SJSA1 (cell line): ENCODE data around the gene CYP27A1. TPM values are rescaled to one million over a fixed set of nuclear protein-coding genes. Genes with fewer than 3 reads are reported as not detected.

Experiments used
- DNase-seq, 2 experiments: peaks; one replicate each; pipeline ENCODE4 v3.0.0-alpha.2; 2015 to 2020; ENCODE audit warnings: low spot score in 2 of 2, low read depth in 1 of 2
- H3K27ac ChIP-seq: fragments of 250-450 bp; sonication (Bioruptor Pico); 2 replicates; pipeline ENCODE4 v1.5.1; 2020; ENCODE audit warnings: mild to moderate bottlenecking, moderate library complexity
- H3K27me3 ChIP-seq: fragments of 250-450 bp; sonication (Bioruptor Pico); replicated peaks from 2 replicates; pipeline ENCODE4 v1.5.1; 2020; ENCODE audit warnings: mild to moderate bottlenecking, moderate library complexity
- H3K36me3 ChIP-seq: fragments of 250-450 bp; sonication (Bioruptor Pico); 2 replicates; pipeline ENCODE4 v1.5.1; 2020; ENCODE audit warnings: mild to moderate bottlenecking
- H3K4me1 ChIP-seq: fragments of 250-450 bp; sonication (Bioruptor Pico); replicated peaks from 2 replicates; pipeline ENCODE4 v1.6.1; 2021; ENCODE audit warnings: mild to moderate bottlenecking
- H3K4me3 ChIP-seq: fragments of 250-450 bp; sonication (Bioruptor Pico); 2 replicates; pipeline ENCODE4 v1.5.1; 2020; ENCODE audit warnings: mild to moderate bottlenecking
- H3K9me3 ChIP-seq: fragments of 250-450 bp; sonication (Bioruptor Pico); replicated peaks from 2 replicates; pipeline ENCODE4 v1.5.1; 2020; ENCODE audit warnings: mild to moderate bottlenecking
- total RNA-seq: library from RNA; depleted of rRNA; stranded (reverse); fragments of >200 nt; shearing (Covaris generic); gene quantifications from 2 replicates; pipeline ENCODE4 v1.2.3, GENCODE V29; 2014; rRNA removed

The CYP27A1 gene
- total RNA-seq, 1 experiment from 2014 or later: 5.5 TPM

DNA sequence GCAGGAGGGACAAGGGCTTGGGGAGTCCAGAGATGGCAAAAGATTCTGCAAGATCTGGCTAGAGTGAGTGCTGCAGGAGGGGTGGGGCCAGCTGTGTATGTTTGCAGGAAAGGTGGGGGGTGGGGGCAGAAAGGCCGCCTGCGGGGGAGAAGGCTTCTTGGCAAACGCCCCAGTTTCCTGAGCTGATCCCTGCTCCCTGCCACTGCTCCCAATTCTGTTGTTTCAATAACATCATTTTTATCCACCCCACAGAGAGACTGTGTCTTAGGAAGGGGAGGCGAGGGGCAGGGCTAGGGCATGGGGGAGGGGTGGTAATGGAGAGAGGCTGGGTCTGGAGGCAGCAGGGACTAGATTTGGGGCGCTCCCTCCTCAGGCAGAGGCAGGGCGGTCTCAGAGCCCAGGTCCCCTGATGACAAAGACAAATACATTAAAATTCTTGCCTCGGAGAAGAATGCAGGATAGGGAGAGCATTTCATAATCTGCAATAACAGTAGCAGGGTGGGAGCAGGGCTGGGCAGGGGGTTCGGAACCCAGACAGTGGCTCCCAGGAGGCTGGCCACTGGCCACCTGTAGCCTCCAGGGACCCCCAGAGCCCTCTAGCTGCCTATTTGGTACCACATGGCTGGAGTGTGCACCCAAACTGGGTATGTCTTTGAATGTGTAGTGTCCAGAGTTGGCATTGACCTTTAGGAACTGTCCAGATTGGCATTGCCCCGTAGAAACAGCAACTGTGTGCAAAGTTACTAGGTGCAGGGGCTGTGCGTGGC is 75.6 kb downstream of the CYP27A1 start:
- Histone ChIP-seq H3K27me3 (peaks cover 74% of the 10 kb centered on the region), H3K36me3 (no peaks in the 10 kb centered on the region), H3K27ac (no peak overlapping the region), H3K9me3 (no peaks in the 10 kb centered on the region), H3K4me1 (peaks cover 13% of the 10 kb centered on the region), H3K4me3 (no peak overlapping the region)
- no peak for DNase-seq

DNA sequence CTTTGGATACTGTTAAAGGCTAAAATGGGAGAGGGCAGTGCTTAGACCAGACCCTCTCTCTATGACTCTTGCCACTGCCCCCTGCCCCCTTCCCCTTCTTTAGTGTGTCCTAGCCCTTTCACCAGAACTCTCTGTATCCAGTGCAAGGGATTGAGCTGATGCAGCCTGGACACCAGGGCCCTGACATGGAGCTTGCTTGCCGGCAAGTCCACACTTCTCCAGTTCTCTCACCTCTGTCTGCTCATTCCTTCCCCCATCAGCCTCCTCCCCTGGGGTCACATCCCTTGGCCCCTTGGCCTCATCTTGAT is 76.1 kb downstream of the CYP27A1 start:
- H3K4me3 ChIP-seq: no peak overlapping the region
- H3K36me3 ChIP-seq: no peaks in the 10 kb centered on the region
- no peak overlapping the region for H3K27ac ChIP-seq
- H3K27me3 ChIP-seq: peaks cover 71% of the 10 kb centered on the region
- no peaks in the 10 kb centered on the region for H3K9me3 ChIP-seq
- no peak for DNase-seq
- peaks cover 13% of the 10 kb centered on the region for H3K4me1 ChIP-seq

DNA sequence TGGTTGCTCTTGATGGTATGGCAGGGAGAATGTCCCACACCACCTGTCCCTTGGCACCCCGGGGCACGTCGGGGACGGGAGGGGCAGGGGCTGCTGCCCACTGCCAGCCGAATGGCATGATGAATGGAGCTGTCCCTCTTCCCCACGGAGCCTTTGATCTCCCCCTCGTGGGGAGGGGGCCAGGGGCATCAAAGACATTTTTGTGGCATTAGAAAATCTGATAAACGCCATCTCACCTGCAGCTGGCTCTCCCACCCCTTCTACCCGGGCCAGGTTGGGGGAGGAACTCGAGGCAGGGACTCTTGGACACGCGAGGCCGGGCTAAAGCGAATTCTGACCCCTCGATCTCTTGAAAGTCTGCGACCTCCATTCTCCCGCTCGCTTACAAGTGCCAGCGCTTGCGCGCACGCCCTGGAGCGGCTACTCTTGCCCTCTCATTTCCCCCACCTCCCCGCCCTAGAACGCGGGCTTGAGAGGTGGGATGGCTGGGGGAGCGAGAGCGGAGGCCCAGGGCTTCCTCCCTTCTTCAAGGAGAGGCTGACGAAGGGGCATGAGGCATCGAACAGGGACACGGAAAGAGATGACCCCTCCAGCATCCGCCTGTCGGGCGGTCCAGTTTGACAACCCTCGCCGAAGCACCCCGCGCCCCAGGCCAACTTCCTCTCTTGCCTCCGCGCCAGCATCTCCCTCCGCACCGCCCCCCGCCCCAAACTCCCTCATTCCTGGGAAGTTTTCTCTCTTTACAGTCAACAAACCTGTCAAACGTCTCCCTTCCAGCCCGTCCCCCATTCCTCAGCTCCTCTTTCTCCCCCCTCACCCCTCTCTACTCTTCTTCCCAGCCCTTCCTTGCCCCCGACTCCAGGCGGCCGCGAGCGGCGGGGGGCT is 77.0 kb downstream of the CYP27A1 start:
- Histone ChIP-seq H3K4me1 (peaks cover 13% of the 10 kb centered on the region), H3K9me3 (no peaks in the 10 kb centered on the region), H3K27me3 (peaks cover 70% of the 10 kb centered on the region), H3K27ac (no peak overlapping the region), H3K36me3 (no peaks in the 10 kb centered on the region), H3K4me3 (no peak overlapping the region)
- no peak for DNase-seq

DNA sequence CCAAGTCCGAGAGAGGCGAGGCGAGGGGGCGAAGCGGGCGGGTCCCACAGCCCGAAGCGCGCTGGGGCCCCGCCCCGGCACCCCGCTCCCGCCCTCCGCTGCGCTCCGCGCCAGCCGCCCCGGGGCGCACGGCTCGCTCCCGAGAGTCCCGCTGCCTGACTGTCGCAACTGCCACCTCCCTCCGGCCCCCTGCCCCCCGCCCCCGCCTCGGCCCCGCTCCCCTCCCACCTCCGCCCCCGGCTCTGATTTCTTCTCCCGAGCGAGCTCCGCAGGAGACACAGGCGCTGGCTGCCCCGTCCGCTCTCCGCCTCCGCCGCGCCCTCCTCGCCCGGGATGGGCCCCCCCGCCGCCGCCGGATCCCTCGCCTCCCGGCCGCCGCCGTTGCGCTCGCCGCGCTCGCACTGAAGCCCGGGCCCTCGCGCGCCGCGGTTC is 77.6 kb downstream of the CYP27A1 start, which contains the start of gene WNT6:
Gene WNT6 (plus strand): TSS at position 250 of the 432 bp plus-strand sequence. CDS start 233 bp downstream, outside the sequence.
- Histone ChIP-seq H3K4me3 (0 out of 2 replicates have a peak within 1 kb of the TSS, but pooled peaks have one; percentile 8), H3K27ac (no peak within 1 kb of the TSS), H3K36me3 (no peaks in the 10 kb centered on the region), H3K4me1 (peaks cover 13% of the 10 kb centered on the region), H3K27me3 (peaks cover 70% of the 10 kb centered on the region), H3K9me3 (no peaks in the 10 kb centered on the region)
- no peak for DNase-seq

DNA sequence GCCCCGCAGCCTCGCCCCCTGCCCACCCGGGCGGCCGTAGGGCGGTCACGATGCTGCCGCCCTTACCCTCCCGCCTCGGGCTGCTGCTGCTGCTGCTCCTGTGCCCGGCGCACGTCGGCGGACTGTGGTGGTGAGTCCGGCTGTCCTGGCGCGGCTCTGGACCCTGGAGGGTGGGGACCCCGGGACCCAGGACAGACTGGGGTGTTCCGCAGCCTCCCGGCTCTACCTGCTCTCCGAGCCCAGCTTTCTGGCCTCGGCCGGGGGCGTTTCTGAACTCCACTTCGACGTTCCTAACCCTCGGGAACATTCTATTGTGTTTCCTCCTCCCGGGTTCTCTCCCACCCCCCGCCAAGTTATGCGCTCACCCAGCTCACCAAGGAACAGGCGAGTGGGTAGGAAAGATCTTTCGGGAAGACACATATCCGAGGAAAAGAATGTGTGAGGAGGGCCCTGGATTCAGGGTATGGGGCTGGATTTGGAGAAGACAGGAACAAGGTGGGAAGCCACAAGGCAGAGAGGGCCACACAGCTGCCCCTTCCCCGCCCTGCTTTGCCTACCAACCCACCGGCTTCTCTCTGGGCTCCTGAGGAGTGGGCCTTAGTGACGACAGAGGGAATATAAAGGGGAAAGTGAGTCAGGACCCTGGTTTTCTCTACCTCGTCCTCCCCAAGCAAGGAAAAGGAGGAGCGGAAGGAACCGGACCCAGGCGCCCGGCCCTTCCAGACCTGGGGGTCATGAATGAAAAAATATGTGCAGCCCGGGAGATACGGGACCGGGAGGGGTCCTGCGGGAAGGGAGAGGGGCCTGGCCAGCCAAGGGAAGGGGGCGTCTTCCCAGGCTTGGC is 78.3 kb downstream of the CYP27A1 start:
- Histone ChIP-seq H3K36me3 (no peaks in the 10 kb centered on the region), H3K9me3 (no peaks in the 10 kb centered on the region), H3K27me3 (peaks cover 73% of the 10 kb centered on the region), H3K27ac (no peak overlapping the region), H3K4me1 (peaks cover 13% of the 10 kb centered on the region), H3K4me3 (0 out of 2 replicates have a peak overlapping the region, but pooled peaks have one; percentile 8)
- DNase-seq: no peak

DNA sequence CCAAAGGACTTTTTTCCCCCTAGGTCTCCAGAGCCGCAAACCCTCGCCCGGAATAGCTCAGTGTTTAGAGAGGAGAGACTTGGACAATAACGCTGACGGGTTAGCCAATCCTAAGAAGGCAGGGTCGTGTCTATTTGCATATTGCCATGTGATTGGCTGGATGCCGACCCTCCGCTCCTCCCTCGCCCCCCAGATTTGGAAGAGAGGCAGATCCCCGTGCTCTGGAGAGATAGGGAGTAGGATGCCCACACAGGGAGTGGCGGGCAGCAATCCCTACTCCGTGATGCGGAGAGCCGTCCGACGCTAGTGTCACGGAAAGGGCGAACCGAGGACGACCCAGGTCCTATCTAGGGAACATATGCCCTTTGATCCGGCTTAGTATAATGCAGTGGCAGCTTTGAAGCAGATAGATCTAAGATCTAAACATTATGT is 79.0 kb downstream of the CYP27A1 start:
- DNase-seq: peak; percentile 47 to 60
- Histone ChIP-seq H3K27me3 (peaks cover 66% of the 10 kb centered on the region), H3K4me3 (no peak overlapping the region), H3K27ac (no peak overlapping the region), H3K9me3 (no peaks in the 10 kb centered on the region), H3K4me1 (peaks cover 13% of the 10 kb centered on the region), H3K36me3 (no peaks in the 10 kb centered on the region)

DNA sequence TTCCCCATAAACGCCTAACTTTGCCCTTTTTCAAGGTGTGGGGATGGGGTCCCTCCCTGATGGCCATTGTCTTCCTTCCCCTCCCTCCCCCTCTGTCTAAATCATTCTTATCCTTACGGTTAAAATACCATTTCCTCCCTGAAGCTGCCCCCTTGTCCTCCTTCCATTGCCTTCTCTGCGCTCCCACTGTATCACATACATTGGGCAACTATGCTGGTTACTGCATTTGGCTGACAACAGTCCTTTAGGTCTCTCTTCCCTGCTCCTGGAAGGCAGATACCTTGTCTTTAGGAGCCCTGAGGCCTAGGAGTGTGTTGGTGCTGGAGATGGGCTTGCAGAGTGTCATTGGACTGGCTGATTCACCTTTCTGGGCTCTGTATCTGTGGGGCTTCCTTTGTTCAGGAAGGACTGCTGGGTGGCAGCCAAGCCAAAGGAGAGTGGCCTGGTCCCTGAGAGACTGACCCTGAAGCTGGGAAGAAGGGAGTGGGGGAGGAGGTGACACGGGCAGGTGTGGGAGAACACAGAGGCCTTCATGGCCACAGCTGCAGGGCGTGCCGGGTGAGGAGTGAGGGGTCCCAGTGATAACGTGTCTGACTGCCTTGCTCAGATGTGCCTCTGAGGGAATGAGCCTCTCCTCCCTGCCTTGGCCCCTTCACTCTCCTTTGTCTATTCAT is 79.8 kb downstream of the CYP27A1 start:
- Histone ChIP-seq H3K36me3 (no peaks in the 10 kb centered on the region), H3K27ac (no peak overlapping the region), H3K9me3 (no peaks in the 10 kb centered on the region), H3K4me1 (peaks cover 13% of the 10 kb centered on the region), H3K4me3 (no peak overlapping the region), H3K27me3 (peaks cover 60% of the 10 kb centered on the region)
- no peak for DNase-seq

DNA sequence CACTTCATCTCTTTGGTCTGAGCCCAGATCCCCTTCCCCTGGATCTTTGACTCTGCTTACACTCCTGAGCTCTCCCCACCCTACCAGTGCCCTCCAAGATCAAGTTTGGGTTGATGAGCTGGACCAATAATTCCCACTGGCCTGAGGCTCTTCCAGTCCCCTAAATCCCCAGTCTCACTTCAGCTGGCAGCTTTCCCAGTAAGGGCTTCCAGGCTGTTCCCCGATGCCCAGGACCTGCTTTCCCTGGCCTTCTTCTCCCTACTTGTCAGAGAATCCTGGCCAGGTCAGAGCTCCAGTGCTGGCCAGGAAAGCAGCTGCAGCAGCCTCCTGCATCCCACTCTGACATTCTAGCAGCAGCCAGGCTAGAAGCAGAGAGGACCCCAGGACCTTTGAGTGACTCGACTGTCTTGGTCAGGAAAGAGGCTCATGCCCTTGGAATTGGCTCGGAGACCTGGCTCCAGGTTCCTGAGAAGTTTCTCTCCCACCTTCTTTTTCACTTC is 81.1 kb downstream of the CYP27A1 start:
- Histone ChIP-seq H3K27me3 (peaks cover 62% of the 10 kb centered on the region), H3K9me3 (no peaks in the 10 kb centered on the region)

More for the DNA sequence above, 81.1 kb downstream of the CYP27A1 start:
- no peak overlapping the region for H3K27ac ChIP-seq
- H3K4me3 ChIP-seq: no peak overlapping the region
- DNase-seq: no peak
- H3K4me1 ChIP-seq: peaks cover 13% of the 10 kb centered on the region
- no peaks in the 10 kb centered on the region for H3K36me3 ChIP-seq

Other genes with a start within 250 kb of the CYP27A1 start
- gene USP37, start 213.8 kb upstream of the CYP27A1 start, total RNA-seq: 16.2 and 19.2 TPM in 2 replicates
- gene CNOT9, start 213.3 kb upstream of the CYP27A1 start, total RNA-seq: 84.6 and 98.9 TPM in 2 replicates
- not detected in 2 replicates for gene PLCD4, start 174.2 kb upstream of the CYP27A1 start, total RNA-seq
- 6.9 and 7.2 TPM in 2 replicates for gene ZNF142, start 122.5 kb upstream of the CYP27A1 start, total RNA-seq
- 35.8 and 45.0 TPM in 2 replicates for gene BCS1L, start 122.5 kb upstream of the CYP27A1 start, total RNA-seq
- 29.8 and 40.5 TPM in 2 replicates for gene RNF25, start 110.1 kb upstream of the CYP27A1 start, total RNA-seq
- 7.9 and 8.5 TPM in 2 replicates for gene STK36, start 110.1 kb upstream of the CYP27A1 start, total RNA-seq
- gene TTLL4, start 71.3 kb upstream of the CYP27A1 start, total RNA-seq: 6.4 and 11.0 TPM in 2 replicates
- not detected in 2 replicates for gene PRKAG3, start 49.7 kb downstream of the CYP27A1 start, total RNA-seq
- gene WNT6, start 77.7 kb downstream of the CYP27A1 start, total RNA-seq: not detected in 2 replicates
- not detected in 2 replicates for gene WNT10A, start 98.7 kb downstream of the CYP27A1 start, total RNA-seq
- gene CDK5R2, start 177.5 kb downstream of the CYP27A1 start, total RNA-seq: not detected in 2 replicates
- gene FEV, start 203.0 kb downstream of the CYP27A1 start, total RNA-seq: not detected in 2 replicates
- not detected in 2 replicates for gene CRYBA2, start 211.3 kb downstream of the CYP27A1 start, total RNA-seq